ENCODE measurements around the gene IQSEC3. TPM values are rescaled to one million over a fixed set of nuclear protein-coding genes. Genes with fewer than 3 reads are reported as not detected.
"Not testable (repeated sequence)": the region's sequence is repeated elsewhere in the genome, so short reads cannot be mapped to it uniquely, and the experiment has no call there.

The IQSEC3 gene
- total RNA-seq, 1 experiment from 2014 or later: not detected

- TF ChIP-seq EZH2 (IDR thresholded peaks at IDR 0.05; ENCODE audit: borderline replicate concordance, low read depth, low read length, poor library complexity, severe bottlenecking): no peak
- TF ChIP-seq CTCF (conservative IDR thresholded peaks at IDR 0.05; ENCODE audit: low read depth, low read length): no peak
These were observed 65.3 kb downstream of the IQSEC3 start for GRCh38 chr12:131732-132495.

GRCh38 chr12:133616-134232 is 67.2 kb downstream of the IQSEC3 start:
- H3K27me3 ChIP-seq (replicated peaks; ENCODE audit: insufficient read depth, low read depth, low read length, poor library complexity); H3K9me3 ChIP-seq (ENCODE audit: low read depth, low read length, poor library complexity, severe bottlenecking); intact Hi-C loops (cut with micrococcal nuclease; ENCODE audit: unreplicated experiment); H3K4me1 ChIP-seq (ENCODE audit: insufficient read depth, low read length, poor library complexity, severe bottlenecking); H3K4me3 ChIP-seq (ENCODE audit: low read depth, low read length, poor library complexity, severe bottlenecking); DNase-seq (ENCODE audit: low spot score); POLR2A ChIA-PET (ENCODE audit: low non-redundant PET); H3K36me3 ChIP-seq (ENCODE audit: insufficient read depth, low read length, poor library complexity, severe bottlenecking); BruUV-seq (replicated peaks); H3K27ac ChIP-seq (ENCODE audit: low read depth, low read length, poor library complexity, severe bottlenecking); CTCF ChIA-PET: not testable (repeated sequence)

More at GRCh38 chr12:131732-132495, 65.3 kb downstream of the IQSEC3 start:
- ChIA-PET POLR2A (ENCODE audit: low non-redundant PET) (no interaction called here), CTCF (no interaction called here)
- no peaks in the 10 kb centered on the region for H3K36me3 ChIP-seq (ENCODE audit: insufficient read depth, low read length, poor library complexity, severe bottlenecking)
- no peak overlapping the region for H3K27ac ChIP-seq (ENCODE audit: low read depth, low read length, poor library complexity, severe bottlenecking)
- H3K27me3 ChIP-seq (replicated peaks; ENCODE audit: insufficient read depth, low read depth, low read length, poor library complexity): no peaks in the 10 kb centered on the region
- H3K9me3 ChIP-seq (ENCODE audit: low read depth, low read length, poor library complexity, severe bottlenecking): no peaks in the 10 kb centered on the region
- no peaks in the 10 kb centered on the region for H3K4me1 ChIP-seq (ENCODE audit: insufficient read depth, low read length, poor library complexity, severe bottlenecking)
- intact Hi-C loops (cut with micrococcal nuclease; ENCODE audit: unreplicated experiment): no loop called here
- no TSS peak for BruUV-seq (replicated peaks)
- no peak overlapping the region for H3K4me3 ChIP-seq (ENCODE audit: low read depth, low read length, poor library complexity, severe bottlenecking)
- no peak for DNase-seq (ENCODE audit: low spot score)

- DNase-seq (ENCODE audit: low spot score): no peak
- CTCF ChIA-PET: no interaction called here
- H3K27me3 ChIP-seq (replicated peaks; ENCODE audit: insufficient read depth, low read depth, low read length, poor library complexity): peaks cover 19% of the 10 kb centered on the region
- intact Hi-C loops (cut with micrococcal nuclease; ENCODE audit: unreplicated experiment): no loop called here
- no peaks in the 10 kb centered on the region for H3K4me1 ChIP-seq (ENCODE audit: insufficient read depth, low read length, poor library complexity, severe bottlenecking)
- TF ChIP-seq CTCF (conservative IDR thresholded peaks at IDR 0.05; ENCODE audit: low read depth, low read length) (no peak), EZH2 (IDR thresholded peaks at IDR 0.05; ENCODE audit: borderline replicate concordance, low read depth, low read length, poor library complexity, severe bottlenecking) (no peak)
- no peak overlapping the region for H3K4me3 ChIP-seq (ENCODE audit: low read depth, low read length, poor library complexity, severe bottlenecking)
- no peak overlapping the region for H3K27ac ChIP-seq (ENCODE audit: low read depth, low read length, poor library complexity, severe bottlenecking)
- no TSS peak for BruUV-seq (replicated peaks)
- no peaks in the 10 kb centered on the region for H3K36me3 ChIP-seq (ENCODE audit: insufficient read depth, low read length, poor library complexity, severe bottlenecking)
- POLR2A ChIA-PET (ENCODE audit: low non-redundant PET): no interaction called here
- H3K9me3 ChIP-seq (ENCODE audit: low read depth, low read length, poor library complexity, severe bottlenecking): no peaks in the 10 kb centered on the region
These were observed 68.6 kb downstream of the IQSEC3 start for GRCh38 chr12:135138-135537.

Measured in A673 (cell line).